Measurements from ENCODE around the gene GLRB.
"Not testable (repeated sequence)": the region's sequence is repeated elsewhere in the genome, so short reads cannot be mapped to it uniquely, and the experiment has no call there.

GLRB gene

DNA sequence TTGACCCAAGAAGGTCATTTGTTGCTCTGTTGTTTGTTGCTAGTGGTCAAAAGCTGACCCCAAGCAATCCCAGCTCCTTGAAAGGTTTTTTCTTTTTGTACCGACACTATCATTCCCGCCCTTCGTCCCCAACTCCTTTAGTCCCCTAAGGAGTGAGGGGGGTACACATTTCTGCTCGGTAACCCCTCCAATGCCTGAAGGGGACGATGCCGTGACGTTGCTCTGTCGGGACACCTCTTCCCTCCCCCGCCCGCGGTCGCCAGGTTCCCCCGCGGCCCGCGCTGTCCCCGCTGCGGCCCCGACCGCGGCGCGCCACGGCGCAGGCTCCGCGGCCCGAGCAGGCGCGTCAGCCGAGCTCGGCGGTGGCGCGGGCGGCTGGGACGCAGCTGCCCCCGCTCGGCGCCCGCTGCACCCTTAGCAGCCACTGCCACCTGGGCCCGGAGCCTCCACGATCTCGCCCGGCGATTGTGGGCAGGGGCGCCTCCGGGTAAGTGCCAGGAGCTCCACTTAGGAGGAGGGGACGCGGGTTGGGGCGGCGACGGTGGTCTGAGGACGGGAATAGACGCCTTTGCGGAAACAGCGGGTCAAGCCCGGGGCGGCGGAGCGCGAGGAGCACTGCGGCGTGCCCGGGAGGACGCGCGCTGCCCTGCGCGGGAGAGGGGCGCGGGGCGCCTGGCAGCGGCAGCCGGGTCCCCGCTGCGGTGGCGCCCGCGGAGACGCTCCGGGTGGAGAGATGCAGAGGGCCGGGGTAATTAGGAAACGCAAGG is at the start of gene GLRB:
Gene GLRB, plus strand, starts transcription at position 340 of the 767 bp plus-strand sequence. CDS start 1,875 bp downstream, outside the sequence.
- no peak for DNase-seq (ENCODE audit: low read depth in 2 of 2)

DNA sequence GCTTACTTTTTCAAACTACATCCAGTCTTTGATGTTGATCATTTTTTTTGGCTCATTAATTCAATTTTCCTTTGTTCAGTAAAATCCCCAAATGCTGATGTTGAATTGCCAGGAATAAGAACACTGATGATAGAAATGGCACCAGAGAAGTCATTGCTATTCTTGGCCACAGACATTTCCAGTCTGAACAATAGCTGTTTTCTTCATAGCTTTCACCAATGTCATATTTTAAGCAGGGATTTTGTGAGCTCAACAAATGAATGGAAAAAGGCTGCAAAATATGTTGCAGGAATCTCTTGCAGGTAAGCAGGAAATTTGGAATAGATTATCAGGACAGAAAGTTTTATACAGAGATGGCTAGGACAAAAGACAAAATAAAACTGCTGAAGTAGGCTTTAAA is 40.5 kb upstream of the GLRB start:
- DNase-seq (ENCODE audit: low read depth in 2 of 2): no peak

- DNase-seq (ENCODE audit: low read depth in 2 of 2): no peak
These were observed 35.5 kb upstream of the GLRB start for GRCh38 chr4:157040405-157040804.

DNA sequence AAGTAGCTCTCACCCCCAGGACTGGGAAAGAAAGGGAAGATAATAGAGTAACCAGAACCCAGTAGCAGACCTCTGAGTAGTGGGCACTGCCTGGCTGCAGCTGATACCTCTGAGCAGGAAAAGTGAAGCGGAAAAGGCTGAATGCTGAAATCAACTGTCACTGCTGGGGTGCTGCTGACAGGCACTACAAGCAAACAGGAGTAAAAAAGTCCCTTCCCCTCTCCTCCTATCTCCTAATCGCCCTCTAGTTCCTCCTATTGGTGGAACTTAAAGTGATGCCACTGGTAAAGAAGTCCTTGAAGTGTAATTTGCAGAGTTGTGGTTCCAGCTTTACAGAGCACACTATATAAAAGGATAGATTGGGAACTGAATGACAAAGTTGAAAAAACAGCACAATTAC is 32.8 kb upstream of the GLRB start:
- no peak for DNase-seq (ENCODE audit: low read depth in 2 of 2)

DNA sequence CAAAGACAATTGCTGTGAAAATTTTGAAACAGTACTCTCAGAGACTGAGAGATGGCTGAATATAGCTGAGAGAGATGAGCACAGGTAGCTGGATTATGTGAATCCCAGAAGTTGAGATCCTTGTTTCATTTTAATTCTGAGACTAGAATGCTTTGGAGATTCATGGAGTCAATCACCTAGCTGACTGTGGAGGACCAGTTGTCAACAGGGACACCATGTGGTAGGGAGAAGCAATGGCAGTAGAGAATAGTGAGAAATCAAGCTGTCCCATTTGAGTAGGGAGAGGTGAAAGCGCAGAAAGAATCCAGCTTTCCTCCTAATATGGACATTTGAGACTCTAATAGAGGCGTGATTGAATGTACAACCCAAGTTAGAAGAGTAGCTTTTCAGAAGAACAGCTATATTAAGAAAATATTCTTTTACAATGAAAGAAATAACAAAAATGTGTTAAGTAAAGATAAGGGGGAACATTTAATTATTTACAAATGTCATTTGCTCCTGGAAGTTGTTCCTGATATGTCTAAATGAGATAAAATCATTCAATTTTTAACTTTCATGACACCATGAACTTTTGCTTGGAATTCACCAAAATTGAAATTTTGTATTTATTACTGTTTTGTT is 30.3 kb upstream of the GLRB start:
- no peak for DNase-seq (ENCODE audit: low read depth in 2 of 2)

- no peak for DNase-seq (ENCODE audit: low read depth in 2 of 2)
These were observed 27.7 kb upstream of the GLRB start for GRCh38 chr4:157048248-157048647.

DNA sequence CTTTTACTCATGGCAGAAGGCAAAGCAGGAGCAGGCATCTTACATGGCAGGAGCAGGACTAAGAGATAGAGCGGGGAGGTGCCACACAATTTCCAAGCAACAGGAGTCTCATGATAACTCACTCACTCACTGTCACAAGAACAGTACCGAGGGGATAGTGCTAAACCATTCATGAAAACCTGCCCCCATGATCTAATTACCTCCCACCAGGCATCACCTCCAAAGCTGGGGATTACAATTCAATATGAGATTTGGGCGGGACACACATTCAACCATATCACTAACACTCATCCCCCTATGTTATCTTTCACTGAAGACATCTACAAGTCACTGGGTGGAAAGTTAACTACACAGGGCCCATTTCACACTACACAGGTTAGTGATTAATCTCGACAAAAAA is 25.4 kb upstream of the GLRB start:
- no peak for DNase-seq (ENCODE audit: low read depth in 2 of 2)

DNA sequence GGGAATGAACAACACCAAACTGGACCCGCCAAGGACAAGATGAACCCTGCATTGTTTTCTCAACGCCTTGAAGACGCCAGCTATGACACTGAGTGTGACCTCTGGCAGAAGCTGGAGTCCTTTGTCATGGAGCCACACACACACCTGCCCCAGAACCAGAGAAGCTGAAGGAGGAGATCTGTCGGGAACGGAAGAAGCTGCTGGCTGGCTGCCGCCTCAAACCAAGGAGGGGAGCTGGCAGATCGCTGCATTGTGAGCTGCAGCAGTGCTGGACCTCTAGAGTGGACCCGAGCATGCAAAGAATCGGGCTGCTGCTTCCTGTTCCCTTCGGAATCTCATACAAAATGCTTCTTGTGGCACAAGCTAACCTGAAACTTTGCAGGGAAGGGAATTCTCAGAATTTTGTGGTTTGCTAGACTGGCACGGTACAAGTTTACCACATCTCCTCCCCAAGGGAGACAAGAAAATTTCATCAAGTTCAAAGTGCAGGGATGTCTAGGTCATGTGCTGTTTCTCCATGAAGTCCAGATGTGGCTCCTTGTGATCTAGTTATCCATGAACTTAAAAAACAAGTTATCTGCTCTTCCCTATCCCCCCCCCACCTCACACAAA is 23.4 kb upstream of the GLRB start:
- DNase-seq (ENCODE audit: low read depth in 2 of 2): no peak

GRCh38 chr4:157057218-157057617 is 18.7 kb upstream of the GLRB start:
- no peak for DNase-seq (ENCODE audit: low read depth in 2 of 2)

GRCh38 chr4:157058899-157059298 is 17.1 kb upstream of the GLRB start:
- DNase-seq (ENCODE audit: low read depth in 2 of 2): not testable (repeated sequence)

DNA sequence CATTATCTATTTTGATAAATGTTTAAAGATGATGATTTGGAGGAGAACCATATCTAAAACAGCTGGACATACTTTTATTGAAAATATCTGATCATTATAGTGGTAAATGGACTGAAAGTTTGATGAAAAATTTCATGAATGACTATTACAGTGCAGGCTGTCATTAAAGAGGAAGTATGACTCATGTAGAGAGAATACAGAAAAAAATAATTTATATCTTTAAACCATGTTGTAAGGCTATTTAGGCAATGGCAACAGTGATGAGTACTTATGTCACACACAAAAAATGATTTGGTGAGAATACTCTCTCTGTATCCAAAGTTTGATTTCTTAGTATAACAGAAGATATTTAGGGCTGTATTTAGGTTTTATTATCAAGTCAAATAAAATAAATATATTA is 3.9 kb upstream of the GLRB start:
- DNase-seq (ENCODE audit: low read depth in 2 of 2): no peak

- DNase-seq (ENCODE audit: low read depth in 2 of 2): no peak
These were observed 549 bp upstream of the GLRB start for GRCh38 chr4:157075401-157075800.

DNA sequence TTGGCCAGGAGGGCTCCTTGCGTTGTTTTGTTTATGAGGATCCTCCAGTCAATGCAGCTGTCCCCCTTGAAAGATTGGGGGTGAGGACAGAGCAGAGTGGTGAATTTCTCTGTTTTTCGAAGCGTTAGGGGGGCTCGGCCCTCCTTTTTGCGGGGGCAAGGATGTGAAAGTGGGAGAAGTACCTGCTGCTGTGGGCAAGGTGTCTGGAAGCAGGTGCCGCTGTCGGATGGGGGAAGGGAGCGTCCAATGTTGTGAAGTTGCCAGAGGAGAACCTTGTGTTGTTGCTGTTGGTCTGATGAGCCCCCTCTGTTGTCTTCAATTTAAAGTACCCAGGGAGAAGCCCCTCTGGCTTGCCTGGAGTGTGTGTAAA is 613 bp downstream of the GLRB start:
- no peak for DNase-seq (ENCODE audit: low read depth in 2 of 2)

DNA sequence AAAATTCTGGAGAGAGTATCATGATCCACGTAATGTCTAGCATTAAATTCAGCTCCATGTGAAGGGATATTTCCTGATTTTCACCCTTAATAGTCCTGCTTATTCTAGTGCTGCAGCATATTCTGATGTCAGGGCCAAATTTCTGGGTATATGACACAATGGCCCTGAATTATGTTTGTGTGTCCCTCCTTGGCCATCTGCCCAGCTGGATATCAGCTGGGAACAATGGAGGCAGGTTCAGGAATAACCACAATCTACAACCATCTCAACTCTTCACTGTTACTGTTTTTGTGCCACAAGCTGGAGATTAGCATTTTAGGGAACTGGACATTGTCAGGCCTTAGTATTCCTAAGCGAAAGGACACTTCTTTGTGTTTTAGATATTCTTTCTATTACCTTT is 3.5 kb downstream of the GLRB start:
- no peak for DNase-seq (ENCODE audit: low read depth in 2 of 2)

DNA sequence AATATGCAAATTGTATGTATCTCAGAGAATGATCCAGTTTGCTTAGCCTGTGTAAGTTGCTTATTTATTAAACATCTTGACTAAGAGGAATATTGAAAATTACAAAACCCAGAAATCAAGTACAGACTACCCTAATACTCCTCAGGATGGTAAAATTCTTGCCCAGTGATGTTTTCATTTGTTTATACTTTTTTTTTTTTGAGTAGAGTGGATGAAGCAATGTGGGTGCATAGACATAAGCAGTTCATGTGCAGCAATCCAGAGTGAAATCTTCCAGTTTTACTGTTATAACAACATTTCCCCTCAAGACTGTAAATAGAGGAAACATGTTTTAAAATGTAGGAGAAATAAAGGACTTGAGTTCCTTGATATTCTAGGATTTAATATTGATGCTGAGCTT is 4.7 kb downstream of the GLRB start:
- no peak for DNase-seq (ENCODE audit: low read depth in 2 of 2)

- no peak for DNase-seq (ENCODE audit: low read depth in 2 of 2)
These were observed 19.8 kb downstream of the GLRB start for GRCh38 chr4:157095716-157096115.

DNA sequence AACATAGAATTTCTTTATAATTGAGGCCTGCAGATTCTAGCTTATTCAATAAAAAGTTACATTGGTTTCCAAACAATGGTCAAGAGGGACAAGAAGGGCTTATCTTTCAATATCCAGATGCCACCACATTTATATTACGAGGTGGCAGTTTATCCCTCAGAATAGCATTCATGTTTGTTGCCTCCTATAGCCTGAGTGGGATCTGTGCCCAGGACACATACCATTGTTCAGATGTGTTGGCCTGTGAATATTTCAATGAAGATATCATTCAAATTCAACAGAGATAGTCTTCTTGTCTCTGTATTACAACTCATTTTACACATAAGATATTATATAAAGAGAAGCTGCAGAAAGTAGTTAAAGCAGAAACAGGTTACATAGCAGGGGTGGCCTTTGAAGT is 20.5 kb downstream of the GLRB start:
- DNase-seq (ENCODE audit: low read depth in 2 of 2): no peak

GRCh38 chr4:157099506-157099905 is 23.6 kb downstream of the GLRB start:
- no peak for DNase-seq (ENCODE audit: low read depth in 2 of 2)

- no peak for DNase-seq (ENCODE audit: low read depth in 2 of 2)
These were observed 28.6 kb downstream of the GLRB start for GRCh38 chr4:157104541-157104940.

DNA sequence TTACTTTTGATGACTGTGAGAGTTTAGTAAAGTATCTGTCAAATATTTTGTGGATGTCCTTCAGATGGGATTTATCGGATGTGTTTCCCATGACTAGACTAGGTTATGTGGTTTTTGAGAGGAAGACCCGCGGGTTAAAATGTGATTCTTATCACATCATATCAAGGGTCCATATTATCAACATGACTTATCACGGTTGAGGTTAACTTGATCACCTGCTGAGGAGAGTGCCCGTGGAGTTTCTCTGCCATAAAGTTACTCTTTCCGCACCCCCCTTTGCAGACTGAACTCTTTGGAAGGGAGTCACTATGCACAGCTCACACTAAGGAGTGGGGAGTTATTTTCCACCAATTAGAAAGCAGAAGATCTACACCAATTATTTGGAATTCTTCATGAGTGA is 38.7 kb downstream of the GLRB start:
- no peak for DNase-seq (ENCODE audit: low read depth in 2 of 2)

DNA sequence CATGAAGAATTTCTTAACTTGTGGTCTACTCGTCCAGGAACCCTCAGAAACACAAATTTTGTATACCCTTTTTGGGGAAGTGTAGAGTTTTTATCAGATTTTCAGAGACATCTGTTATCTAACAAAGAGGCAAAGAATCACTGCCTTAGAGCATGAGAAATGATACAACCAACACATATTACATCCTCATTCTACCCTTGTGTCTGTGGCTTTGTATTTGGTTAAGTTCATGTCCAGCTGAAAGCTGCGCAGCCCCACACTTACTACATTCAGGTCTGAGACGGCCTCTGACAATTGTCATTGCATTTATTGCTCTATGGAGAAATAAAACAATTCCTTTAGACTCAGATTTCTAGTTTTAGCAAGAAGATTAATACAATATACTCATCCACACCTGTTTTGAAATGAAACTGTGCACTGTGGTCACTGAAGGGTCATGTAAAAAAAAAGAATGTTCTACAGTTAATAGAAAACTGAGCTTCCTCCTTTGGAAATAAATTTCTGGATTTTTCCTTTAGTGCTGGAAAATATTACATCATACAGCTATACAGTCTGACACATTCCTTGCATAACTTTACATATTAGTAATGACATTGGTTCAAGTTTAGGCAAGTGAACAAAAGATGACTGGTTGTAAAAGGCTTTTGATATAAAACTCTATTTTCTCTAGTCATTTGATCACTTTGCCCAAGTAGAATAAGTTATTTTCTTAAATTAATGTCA is 39.8 kb downstream of the GLRB start:
- DNase-seq (ENCODE audit: low read depth in 2 of 2): no peak

- DNase-seq (ENCODE audit: low read depth in 2 of 2): no peak
These were observed 45.5 kb downstream of the GLRB start for GRCh38 chr4:157121401-157121800.

- no peak for DNase-seq (ENCODE audit: low read depth in 2 of 2)
These were observed 51.6 kb downstream of the GLRB start for GRCh38 chr4:157127571-157127970.
